Fibroblast of skin of back (primary cell): ENCODE data around the gene PCIF1.

ENCODE experiments used
- DNase-seq: peaks from one replicate; pipeline ENCODE4 v3.0.0-alpha.2; 2013

The PCIF1 gene

GRCh38 chr20:45997187-45997586 lies 62.7 kb downstream of the PCIF1 start:
- DNase-seq, result no peak
